GM12878 (cell line): ENCODE data around the gene GAS2. TPM values are rescaled to one million over a fixed set of nuclear protein-coding genes. Genes with fewer than 3 reads are reported as not detected.

Source experiments
- BHLHE40 ChIP-seq, 2 experiments: fragments of 450-650 bp in 1 of 2; IDR thresholded peaks; 2 replicates each; pipeline ENCODE4 v1.6.1; 2011 to 2017; ENCODE audit warnings: low read depth in 2 of 2, borderline replicate concordance in 1 of 2, improper control_type of control experiment in 1 of 2, low read length in 1 of 2, mild to moderate bottlenecking in 1 of 2
- CHD1 ChIP-seq: IDR thresholded peaks from 2 replicates; pipeline ENCODE4 v1.6.1; 2012; ENCODE audit warnings: low read depth, low read length, improper control_type of control experiment
- CUX1 ChIP-seq: IDR thresholded peaks from 2 replicates; pipeline ENCODE4 v1.6.1; 2012; ENCODE audit warnings: improper control_type of control experiment, low read depth, low read length; ENCODE audit not compliant: insufficient replicate concordance
- GATAD2B ChIP-seq: fragments of 450-650 bp; conservative IDR thresholded peaks from 2 replicates; pipeline ENCODE4 v1.6.1; 2017; ENCODE audit warnings: low read depth, mild to moderate bottlenecking, moderate library complexity
- MYB ChIP-seq: fragments of 150-350 bp; IDR thresholded peaks from 2 replicates; pipeline ENCODE4 v1.6.1; 2014; ENCODE audit warnings: mild to moderate bottlenecking, low read depth, low read length, borderline replicate concordance
- REST ChIP-seq: IDR thresholded peaks from 2 replicates; pipeline ENCODE4 v1.6.1; 2012; ENCODE audit warnings: mild to moderate bottlenecking, low read depth, low read length
- SIN3A ChIP-seq: IDR thresholded peaks from 2 replicates; pipeline ENCODE4 v1.6.1; 2012; ENCODE audit warnings: low read depth, low read length, improper control_type of control experiment
- TCF12 ChIP-seq: IDR thresholded peaks from 2 replicates; pipeline ENCODE4 v1.6.1; 2011; ENCODE audit warnings: low read depth, mild to moderate bottlenecking, low read length
- TCF3 ChIP-seq: IDR thresholded peaks from 2 replicates; pipeline ENCODE4 v1.6.1; 2012; ENCODE audit warnings: low read depth, mild to moderate bottlenecking, low read length, borderline replicate concordance; ENCODE audit not compliant: insufficient read depth
- WRNIP1 ChIP-seq: IDR thresholded peaks from 2 replicates; pipeline ENCODE4 v1.6.1; 2011; ENCODE audit warnings: low read depth, low read length, improper control_type of control experiment, borderline replicate concordance
- ZNF687 ChIP-seq: fragments of 450-650 bp; IDR thresholded peaks from 2 replicates; pipeline ENCODE4 v1.6.1; 2017; ENCODE audit warnings: mild to moderate bottlenecking, moderate library complexity
- polyA plus RNA-seq, 11 experiments: library from polyadenylated mRNA; depleted of rRNA in 4 of 11; unstranded in 6 of 11; stranded (reverse) in 5 of 11; fragments of >200 nt; fragmentation: Nextera tagmentation in 4 of 11; fragmentation: Illumina TruSeq in 1 of 11; extraction: Ambion mirVana in 4 of 11; extraction: Trizol in 1 of 11; gene quantifications; 1 replicate in 1 of 11; 2 replicates in 10 of 11; pipeline versions ENCODE4 v1.2.1 to v1.2.3, GENCODE V29; 2011 to 2016; ENCODE audit warnings: inconsistent platforms in 2 of 11, missing spikeins in 2 of 11, low read depth in 1 of 11
- total RNA-seq, 4 experiments: library from RNA; depleted of rRNA in 3 of 4; stranded (reverse); fragments of >200 nt in 3 of 4; fragmentation: Illumina TruSeq in 1 of 4; extraction: Trizol in 1 of 4; gene quantifications; 2 replicates each; pipeline versions ENCODE4 v1.2.1 to v1.2.3, GENCODE V29; 2013 to 2021
- TF ChIP-seq, protein P1 (sequence below), 3 experiments: IDR thresholded peaks in 2 of 3; conservative IDR thresholded peaks in 1 of 3; 2 replicates each; pipeline ENCODE4 v1.5.1; 2011; ENCODE audit warnings: low read depth in 3 of 3, low read length in 3 of 3, mild to moderate bottlenecking in 3 of 3, control low read depth in 2 of 3, moderate library complexity in 2 of 3, inconsistent platforms in 1 of 3, mixed read lengths in 1 of 3; ENCODE audit not compliant: control insufficient read depth in 2 of 3, insufficient read depth in 1 of 3; ENCODE audit errors: extremely low read depth in 1 of 3

The GAS2 gene
- total and polyA plus RNA-seq, 10 of the 15 experiments (the other 5 are each of a cell fraction or from before 2014, with no cell fraction given), result 16.4 to 81.4 (median 26.2) TPM

GRCh38 chr11:22666688-22667439, 453 bp downstream of the GAS2 start (continued):
- TF ChIP-seq CUX1 (no peak), ZNF687 (peak; percentile 59), GATAD2B (peak; percentile 76), MYB (no peak), SIN3A (peak; percentile 49; the same call in 1 of the 2 replicates), TCF12 (no peak), CHD1 (0 out of 2 replicates have a peak, but pooled peaks have one; percentile 58), TCF3 (no peak), REST (no peak), WRNIP1 (no peak), BHLHE40 (IDR thresholded peaks at IDR 0.05; ENCODE audit: borderline replicate concordance in 1 of 2, low read depth in 2 of 2, low read length in 1 of 2) (peak; percentile 67 to 88; a peak in 3 of 4 replicates)
- TF ChIP-seq, protein P1, sequence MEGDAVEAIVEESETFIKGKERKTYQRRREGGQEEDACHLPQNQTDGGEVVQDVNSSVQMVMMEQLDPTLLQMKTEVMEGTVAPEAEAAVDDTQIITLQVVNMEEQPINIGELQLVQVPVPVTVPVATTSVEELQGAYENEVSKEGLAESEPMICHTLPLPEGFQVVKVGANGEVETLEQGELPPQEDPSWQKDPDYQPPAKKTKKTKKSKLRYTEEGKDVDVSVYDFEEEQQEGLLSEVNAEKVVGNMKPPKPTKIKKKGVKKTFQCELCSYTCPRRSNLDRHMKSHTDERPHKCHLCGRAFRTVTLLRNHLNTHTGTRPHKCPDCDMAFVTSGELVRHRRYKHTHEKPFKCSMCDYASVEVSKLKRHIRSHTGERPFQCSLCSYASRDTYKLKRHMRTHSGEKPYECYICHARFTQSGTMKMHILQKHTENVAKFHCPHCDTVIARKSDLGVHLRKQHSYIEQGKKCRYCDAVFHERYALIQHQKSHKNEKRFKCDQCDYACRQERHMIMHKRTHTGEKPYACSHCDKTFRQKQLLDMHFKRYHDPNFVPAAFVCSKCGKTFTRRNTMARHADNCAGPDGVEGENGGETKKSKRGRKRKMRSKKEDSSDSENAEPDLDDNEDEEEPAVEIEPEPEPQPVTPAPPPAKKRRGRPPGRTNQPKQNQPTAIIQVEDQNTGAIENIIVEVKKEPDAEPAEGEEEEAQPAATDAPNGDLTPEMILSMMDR (IDR thresholded peaks at IDR 0.05 in 2 of 3, conservative IDR thresholded peaks at IDR 0.05 in 1 of 3; ENCODE audit: control insufficient read depth in 2 of 3, extremely low read depth in 1 of 3, insufficient read depth in 1 of 3, low read depth in 3 of 3, low read length in 3 of 3), result peak in 1 of 3 experiments; percentile 5; a peak in 1 of 6 replicates
